Measurements from ENCODE around the gene KRTAP4-4. TPM values are rescaled to one million over a fixed set of nuclear protein-coding genes. Genes with fewer than 3 reads are reported as not detected.

KRTAP4-4 gene
- total and polyA plus RNA-seq, 2 of the 4 experiments (the other 2 are of a cell fraction): not detected

GRCh38 chr17:41127371-41127770 lies 33.2 kb downstream of the KRTAP4-4 start:
- in situ Hi-C loops (cut with MboI; ENCODE audit: low sequenced_read_pairs): no loop called here
- dilution Hi-C loops (cut with HindIII; ENCODE audit: low sequenced_read_pairs, unreplicated experiment): no loop called here
- no TSS peak for BruUV-seq (replicated peaks)

More at GRCh38 chr17:41127371-41127770, 33.2 kb downstream of the KRTAP4-4 start:
- peaks cover 2% of the 10 kb centered on the region; the same call in 1 of the 2 replicates for H3K4me1 ChIP-seq (ENCODE audit: control insufficient read depth, insufficient read depth, low read length)
- H3K14ac ChIP-seq (replicated peaks; ENCODE audit: low read depth, low read length): no peak overlapping the region
- no peak overlapping the region for H3K4me3 ChIP-seq (ENCODE audit: insufficient read depth, low read depth, low read length)
- H4K5ac ChIP-seq (ENCODE audit: low read depth, low read length): no peak overlapping the region
- no peaks in the 10 kb centered on the region for H3K79me1 ChIP-seq (ENCODE audit: low read depth in 1 of 2, low read length in 2 of 2)
- no peak overlapping the region for H2BK15ac ChIP-seq (ENCODE audit: low read depth, low read length)
- H4K91ac ChIP-seq (ENCODE audit: insufficient read depth, low read depth, low read length): no peak overlapping the region
- H3K9me3 ChIP-seq (ENCODE audit: control insufficient read depth, insufficient read depth, low read length): peaks cover 1% of the 10 kb centered on the region; the same call in 1 of the 2 replicates
- H3K27ac ChIP-seq (ENCODE audit: insufficient read depth, low read length): no peak overlapping the region
- DNase-seq (no peak), ATAC-seq (ENCODE audit: low read depth) (no peak)
- H3K23ac ChIP-seq (ENCODE audit: low read depth, low read length): no peak overlapping the region
- no peak overlapping the region for H3K4ac ChIP-seq (ENCODE audit: low read depth, low read length)
- H3K18ac ChIP-seq (ENCODE audit: low read depth, low read length): no peak overlapping the region
- H3K4me2 ChIP-seq (ENCODE audit: low read depth, low read length): no peak overlapping the region
- H2BK120ac ChIP-seq (ENCODE audit: low read depth, low read length): no peak overlapping the region
- H2AK9ac ChIP-seq (replicated peaks; ENCODE audit: low read depth, low read length, poor library complexity): no peak overlapping the region
- H4K8ac ChIP-seq (ENCODE audit: low read depth in 2 of 2, low read length in 2 of 2): no peak overlapping the region; a peak in 1 of 4 replicates
- no peaks in the 10 kb centered on the region for H4K20me1 ChIP-seq (ENCODE audit: insufficient read depth, low read length)
- TF ChIP-seq MAZ (IDR thresholded peaks at IDR 0.05; ENCODE audit: borderline replicate concordance, low read depth, low read length): no peak
- WGBS, 2 experiments (ENCODE audit: extremely low coverage in 2 of 2, insufficient read length in 1 of 2): no CpG with 5 or more reads among the region's 1 CpG
- no peak overlapping the region for H2BK5ac ChIP-seq (ENCODE audit: low read depth, low read length, poor library complexity, severe bottlenecking)
- H3K9me1 ChIP-seq (ENCODE audit: insufficient read depth, low read length): no peaks in the 10 kb centered on the region
- no peak overlapping the region for H2AFZ ChIP-seq (replicated peaks; ENCODE audit: low read length, poor library complexity)
- ChIA-PET POLR2A (ENCODE audit: unreplicated experiment) (no interaction called here), CTCF (no interaction called here)
- H3K56ac ChIP-seq (ENCODE audit: extremely low read depth, insufficient read depth, low read length): no peak overlapping the region
- H2BK20ac ChIP-seq (ENCODE audit: low read depth, low read length): no peak overlapping the region
- H2AK5ac ChIP-seq (ENCODE audit: low read depth, low read length): no peak overlapping the region
- intact Hi-C loops (cut with micrococcal nuclease): no loop called here
- H3K27me3 ChIP-seq (ENCODE audit: control insufficient read depth, insufficient read depth, low read length): no peaks in the 10 kb centered on the region
- no peaks in the 10 kb centered on the region for H3K36me3 ChIP-seq (ENCODE audit: control insufficient read depth, insufficient read depth, low read length)
- H3K9ac ChIP-seq (ENCODE audit: low read depth, low read length): no peak overlapping the region
